NCI-H146 (cell line): ENCODE measurements around the gene GJC2.

ENCODE experiments used
- DNase-seq: peaks from one replicate; lab custom pipeline; 2025; lab: John Stamatoyannopoulos, UW

Gene GJC2

DNA sequence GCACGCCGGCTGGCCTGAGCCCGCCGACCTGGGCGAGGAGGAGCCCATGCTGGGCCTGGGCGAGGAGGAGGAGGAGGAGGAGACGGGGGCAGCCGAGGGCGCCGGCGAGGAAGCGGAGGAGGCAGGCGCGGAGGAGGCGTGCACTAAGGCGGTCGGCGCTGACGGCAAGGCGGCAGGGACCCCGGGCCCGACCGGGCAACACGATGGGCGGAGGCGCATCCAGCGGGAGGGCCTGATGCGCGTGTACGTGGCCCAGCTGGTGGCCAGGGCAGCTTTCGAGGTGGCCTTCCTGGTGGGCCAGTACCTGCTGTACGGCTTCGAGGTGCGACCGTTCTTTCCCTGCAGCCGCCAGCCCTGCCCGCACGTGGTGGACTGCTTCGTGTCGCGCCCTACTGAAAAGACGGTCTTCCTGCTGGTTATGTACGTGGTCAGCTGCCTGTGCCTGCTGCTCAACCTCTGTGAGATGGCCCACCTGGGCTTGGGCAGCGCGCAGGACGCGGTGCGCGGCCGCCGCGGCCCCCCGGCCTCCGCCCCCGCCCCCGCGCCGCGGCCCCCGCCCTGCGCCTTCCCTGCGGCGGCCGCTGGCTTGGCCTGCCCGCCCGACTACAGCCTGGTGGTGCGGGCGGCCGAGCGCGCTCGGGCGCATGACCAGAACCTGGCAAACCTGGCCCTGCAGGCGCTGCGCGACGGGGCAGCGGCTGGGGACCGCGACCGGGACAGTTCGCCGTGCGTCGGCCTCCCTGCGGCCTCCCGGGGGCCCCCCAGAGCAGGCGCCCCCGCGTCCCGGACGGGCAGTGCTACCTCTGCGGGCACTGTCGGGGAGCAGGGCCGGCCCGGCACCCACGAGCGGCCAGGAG, 8.6 kb downstream of the GJC2 start:
- DNase-seq, result no peak

DNA sequence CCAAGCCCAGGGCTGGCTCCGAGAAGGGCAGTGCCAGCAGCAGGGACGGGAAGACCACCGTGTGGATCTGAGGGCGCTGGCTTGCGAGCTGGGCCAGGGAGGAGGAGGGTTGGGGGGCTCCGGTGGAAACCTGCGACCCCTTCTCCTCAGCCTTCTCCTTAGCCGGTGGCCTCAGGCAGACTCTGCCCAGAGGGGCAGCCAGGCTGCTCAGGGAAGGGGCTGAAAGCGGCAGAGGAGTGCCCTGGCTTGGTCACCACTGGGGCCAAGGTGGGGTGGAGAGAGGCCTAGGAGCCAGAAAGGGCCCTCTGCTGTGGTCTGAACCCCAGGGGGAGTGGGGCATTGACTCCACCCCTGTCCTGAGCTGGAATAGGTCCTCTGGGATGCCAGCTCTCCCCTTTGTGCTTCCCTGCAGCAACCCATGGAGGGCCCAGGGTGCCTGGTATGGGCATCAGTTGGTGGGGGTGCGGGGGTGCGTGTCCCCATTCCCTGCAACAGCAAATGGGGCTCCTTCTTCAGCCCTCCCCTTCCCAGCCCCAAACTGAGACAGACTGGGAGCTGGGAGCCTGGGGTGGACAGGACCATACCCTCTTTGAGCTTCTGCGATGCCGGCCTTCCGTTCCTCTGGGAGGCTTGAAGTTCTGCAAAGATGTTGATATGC, 9.4 kb downstream of the GJC2 start:
- no peak for DNase-seq

DNA sequence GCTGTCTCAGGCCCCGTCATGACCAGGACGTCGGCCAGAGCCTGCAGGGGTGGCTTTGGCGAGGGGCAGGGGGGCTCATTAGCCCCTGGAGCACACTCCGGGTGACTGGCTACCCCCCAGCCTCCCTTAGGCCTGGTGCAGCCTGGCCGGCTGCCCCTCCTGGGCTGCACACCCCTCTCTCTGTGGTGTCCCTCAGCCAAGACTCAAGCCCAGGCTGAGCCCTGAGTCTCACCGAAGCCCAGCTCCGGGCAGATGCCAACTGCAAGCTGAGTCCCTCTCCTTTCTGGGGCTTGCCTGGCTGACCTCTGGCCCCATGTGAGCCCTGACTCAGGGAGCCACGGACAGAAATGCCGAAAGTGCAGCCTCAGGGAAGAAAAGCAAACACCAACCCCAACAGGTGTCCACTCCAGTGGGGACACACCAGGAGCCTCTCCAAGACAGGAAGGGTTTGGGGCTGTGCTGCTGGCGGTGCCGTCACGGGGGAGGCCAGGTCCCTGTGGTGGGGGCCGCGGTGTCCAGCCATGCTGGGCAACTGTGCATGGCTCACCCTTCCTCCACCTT, 10.6 kb downstream of the GJC2 start:
- no peak for DNase-seq

DNA sequence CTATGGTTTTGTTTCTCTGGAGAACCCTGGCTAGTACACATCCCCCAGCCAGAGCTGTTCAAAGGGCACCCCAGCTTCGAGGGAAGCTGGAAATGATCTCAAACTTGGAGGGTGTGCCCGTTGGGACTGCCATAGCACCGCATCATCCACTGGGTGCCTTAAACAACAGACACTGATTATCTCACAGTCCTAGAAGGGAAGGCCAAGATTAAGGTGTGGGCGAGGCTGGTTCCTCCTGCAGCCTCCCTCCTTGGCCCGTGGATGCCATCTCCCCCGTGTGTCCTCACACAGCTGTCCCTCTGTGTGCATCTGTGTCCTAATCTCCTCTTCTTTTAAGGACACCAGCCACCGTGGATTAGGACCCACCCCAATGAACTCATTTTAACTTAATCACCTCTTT, 11.6 kb downstream of the GJC2 start:
- DNase-seq, result no peak

DNA sequence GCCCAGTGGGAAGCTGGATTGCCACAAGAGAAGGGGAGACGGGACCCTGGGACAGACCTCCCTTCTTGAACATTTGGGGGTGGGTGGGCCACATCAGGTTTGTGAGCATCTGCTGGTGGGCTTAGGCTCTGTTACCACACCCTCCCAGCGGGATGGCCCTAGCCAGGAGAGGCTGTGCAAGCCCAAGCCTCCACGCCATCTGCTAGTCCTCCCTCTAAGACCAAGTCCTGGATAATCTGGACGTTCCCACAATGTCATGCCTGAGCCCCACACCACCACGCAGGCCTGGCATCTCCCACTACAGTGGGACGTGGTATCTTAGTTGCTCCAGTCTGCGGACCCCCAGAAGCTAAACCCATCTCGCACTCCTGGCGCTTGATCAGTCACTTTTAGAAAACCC, 12.1 kb downstream of the GJC2 start:
- no peak for DNase-seq

DNA sequence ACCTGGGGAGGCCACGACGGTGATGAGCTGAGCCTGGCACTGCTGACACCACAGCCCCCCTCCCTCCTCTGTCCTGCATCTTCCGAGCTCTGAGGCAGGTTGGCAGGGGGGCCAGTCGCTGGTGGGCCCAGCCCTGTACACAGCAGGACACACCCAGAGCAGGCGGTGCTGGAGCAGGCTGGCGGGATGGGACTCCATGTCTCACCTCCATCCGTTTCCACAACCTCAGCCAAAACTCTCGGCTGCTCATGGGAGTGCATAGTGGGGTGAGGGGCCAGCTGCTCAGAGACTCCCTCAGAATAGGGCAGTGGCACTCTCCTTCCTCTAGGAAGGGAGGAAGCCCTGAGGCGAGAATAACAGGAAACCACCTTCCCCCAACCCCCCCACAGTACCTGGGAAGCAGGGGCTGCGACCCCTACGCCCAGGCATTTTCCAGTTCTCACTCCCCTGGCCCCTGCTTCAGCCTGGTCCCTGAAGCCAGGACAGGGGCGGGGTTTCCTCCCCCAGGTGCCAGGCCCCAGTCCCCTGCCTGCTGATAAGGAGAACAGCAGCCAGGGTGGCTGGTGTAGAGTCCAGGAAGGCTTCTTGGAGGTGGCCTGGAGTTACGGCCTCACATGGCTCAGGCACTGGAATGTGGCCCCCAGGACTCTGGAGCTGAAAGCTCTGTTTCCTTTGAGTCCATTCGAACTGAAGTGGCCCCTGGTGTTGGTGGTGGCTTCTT, 12.7 kb downstream of the GJC2 start:
- DNase-seq, result no peak

DNA sequence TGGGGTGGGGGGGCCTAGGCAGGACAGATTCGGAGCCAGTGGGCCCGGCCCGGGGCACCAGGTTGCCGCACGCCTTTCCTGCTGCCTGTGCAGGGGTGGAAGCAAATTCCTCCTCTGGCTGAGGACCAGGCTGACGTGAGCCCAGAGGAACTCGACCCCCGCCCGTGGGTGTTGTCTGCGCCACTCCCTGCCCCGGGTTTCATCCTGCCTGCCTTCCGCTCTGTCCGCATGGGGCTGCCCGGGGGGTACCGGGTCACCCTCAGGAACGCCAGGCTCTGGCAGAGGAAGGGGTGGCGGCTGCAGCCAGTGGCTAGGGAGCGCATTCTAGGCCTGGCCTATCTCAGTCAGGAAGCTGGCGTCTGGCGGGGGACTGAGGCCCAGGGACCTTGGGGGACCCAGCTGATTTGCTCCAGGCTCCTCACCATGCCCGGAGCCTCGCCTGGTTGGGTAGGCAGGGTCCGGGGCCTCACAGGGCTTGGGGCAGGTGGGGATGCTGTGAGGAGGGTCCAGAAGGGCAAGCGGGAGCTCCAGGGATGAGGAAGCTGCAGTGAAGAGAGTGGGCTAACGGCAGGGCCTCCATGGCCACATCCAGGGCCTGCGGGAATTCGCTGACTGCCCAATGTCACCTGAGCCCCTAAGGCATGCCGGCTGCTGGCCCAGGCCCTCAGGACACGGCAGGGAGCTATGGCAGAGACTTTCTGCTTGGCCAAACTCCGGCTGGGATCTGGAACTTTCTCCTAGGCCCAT, 13.4 kb downstream of the GJC2 start:
- DNase-seq, result no peak

DNA sequence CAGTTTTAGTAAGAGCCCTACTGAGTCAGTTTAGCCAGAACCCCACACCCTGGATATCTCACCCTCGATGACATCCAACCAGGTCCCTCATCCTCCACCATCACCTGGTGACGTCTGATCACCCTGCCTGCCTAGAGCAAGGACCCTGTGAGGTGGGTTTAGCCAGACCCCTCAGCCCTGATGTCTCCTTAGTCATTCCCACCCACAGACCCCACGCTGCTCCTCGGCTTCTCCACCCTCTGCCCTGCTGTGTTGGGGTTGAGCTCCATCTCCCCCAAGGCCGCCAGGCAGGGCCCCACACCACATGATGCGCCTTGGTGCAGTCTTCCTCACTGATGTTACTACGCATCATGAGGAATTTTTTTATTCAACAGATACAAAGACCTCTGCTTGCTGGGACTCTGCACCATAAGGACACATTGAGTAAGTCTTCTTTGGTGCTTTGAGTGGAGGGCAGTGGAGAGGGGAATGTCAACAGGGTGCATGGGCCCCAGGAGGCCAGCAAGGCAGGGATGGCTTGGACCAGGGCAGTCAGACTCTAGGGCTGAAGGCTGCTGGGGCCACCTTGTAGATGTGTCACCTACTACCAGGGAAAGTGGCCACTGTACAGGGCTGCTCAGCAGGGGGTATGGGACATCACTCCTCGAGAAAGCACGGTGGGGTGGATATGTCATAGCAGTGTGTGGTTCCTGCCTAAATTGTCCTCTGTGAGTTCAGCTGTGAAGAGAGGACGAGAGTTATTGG, 14.2 kb downstream of the GJC2 start:
- DNase-seq, result no peak

DNA sequence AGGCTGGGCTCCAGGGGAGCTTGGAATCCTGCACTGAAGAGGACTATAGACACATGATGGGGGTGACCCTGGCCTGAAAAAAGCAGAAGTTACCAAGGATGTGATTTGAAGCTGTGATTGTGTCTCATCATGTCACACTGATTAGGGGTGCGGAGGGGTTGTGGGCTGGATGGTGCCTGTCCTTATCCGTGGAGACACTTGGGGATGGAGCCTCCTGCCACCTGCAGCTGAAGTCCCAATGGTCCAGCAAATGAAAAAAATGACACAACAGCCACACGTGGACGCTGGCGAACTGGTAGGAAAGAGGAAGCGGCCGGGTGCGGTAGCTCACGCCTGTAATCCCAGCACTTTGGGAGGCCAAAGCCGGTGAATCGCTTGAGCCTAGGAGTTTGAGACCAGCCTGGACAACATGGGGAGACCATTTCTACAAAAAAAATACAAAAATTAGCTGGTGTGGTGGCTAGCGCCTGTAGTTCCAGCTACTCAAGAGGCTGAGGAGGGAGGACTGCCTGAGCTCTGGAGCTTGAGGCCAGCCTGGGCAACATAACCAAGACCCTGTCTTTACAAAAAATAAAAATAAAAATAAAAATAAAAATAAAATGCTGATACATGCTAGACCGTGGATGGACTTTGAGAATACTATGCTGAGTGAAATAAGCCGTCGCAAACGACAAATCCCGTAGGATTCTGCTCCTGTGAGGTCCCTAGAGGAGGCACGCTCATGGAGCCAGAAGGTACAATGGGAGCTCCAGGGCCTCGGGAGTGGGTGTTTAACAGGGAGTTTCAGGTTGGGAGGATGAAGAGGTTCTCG, 15.0 kb downstream of the GJC2 start:
- peak; percentile 29 for DNase-seq

DNA sequence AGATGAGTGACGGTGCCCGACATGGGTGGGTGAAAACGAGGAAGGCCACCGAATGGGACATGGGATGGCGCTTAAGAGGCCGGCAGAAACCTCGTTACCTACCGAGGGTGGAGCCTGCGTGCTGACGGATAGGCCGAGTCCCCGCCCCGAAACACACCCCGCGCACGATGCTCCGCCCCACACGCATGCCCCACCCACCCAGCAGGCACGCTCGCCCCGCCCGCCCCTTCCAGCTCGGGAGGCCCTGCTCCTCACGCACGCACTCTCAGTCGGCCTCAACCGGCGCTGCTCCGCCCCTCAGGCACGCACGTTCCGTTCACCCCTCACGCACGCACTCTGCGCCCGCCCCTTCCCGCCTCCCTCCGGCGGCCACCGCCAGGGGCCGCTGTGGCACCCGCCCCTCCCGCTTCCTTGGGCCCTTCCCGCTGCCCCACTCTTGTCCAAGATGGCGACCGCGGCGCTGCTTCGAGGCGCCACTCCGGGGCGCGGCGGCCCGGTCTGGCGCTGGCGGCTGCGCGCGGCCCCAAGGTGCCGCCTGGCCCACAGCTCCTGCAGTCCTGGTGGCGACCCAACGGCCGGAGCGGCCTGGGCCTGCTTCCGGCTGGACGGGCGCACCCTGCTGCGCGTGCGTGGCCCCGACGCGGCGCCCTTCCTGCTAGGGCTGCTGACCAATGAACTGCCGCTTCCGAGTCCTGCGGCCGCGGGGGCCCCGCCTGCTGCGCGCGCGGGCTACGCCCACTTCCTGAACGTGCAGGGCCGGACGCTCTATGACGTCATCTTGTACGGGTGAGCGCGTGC, 15.8 kb downstream of the GJC2 start, which contains the start of gene IBA57:
Gene IBA57 (plus strand): TSS at position 433 of the 798 bp plus-strand sequence. CDS start 13 bp downstream, at position 446.
- DNase-seq, result peak; percentile 98

DNA sequence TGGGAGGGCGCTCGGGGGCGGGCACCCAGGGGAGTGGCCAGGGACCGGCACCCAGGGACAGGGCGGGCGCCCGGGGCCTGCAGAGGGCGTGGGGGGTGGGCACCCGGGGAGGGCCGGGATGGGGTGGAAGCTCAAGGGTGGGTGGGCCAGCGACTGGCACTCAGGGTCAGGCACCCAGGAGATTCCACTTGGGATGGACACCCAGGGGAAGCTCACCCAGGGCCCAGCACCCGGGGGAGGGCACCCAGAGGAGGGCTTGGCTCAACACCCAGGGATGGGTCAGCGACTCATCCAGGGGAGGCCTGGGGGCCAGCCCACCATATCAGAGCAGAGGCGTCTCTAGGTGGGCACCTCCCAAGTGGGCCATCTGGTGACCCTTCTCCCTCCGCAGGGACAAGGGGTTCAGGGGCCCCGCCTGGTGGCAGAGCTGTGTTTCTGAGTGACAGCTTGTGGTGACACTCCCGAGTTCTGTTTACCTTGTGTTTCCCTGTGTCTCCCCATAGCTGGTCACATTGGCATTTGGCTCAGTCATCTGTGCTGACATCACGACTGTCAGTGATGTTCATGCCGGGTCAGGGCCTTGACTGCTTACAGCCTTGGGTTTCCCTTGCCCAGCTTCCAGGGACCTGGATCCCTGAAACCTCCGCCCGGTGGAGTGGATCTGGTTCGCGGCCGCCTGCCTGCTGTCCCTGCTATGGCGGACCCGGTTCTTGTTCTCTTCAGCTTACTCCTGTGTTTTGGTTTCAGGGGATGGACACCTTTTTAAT, 16.6 kb downstream of the GJC2 start:
- DNase-seq, result peak; percentile 54

DNA sequence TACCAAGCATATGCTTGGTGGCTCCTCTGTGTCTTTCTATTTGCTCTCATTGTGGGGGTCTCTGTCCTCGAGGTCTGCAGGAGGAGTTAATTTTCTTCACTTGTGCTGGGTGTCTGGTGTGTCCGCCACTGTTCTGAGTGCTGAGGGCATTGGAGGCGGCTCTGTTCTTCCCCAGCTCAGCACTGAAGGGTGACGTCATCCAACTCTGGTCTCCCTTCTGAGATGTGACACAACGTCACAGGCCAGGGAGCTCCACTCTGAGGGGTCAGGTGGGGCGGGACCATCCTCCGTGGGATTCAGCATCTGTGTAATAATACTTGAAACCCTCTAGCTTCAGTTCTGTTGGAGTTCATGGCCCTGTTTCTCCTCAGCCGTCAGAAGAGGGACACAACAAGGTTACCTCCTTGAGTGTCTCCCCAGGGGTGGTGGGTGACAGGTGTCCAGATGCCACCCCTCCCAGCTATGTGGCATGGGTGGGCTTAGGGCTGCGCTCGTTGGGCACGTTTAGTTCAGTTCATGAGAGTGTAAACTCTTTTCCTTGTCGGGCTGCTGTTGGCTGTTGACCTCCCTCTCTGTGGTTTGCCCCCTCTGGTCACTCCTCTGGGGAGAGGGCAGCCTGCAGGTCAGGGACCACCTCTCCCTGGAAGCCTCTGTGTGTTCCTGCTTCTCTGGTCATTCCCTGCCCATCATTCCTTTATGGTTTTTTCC, 19.0 kb downstream of the GJC2 start:
- DNase-seq, result no peak

DNA sequence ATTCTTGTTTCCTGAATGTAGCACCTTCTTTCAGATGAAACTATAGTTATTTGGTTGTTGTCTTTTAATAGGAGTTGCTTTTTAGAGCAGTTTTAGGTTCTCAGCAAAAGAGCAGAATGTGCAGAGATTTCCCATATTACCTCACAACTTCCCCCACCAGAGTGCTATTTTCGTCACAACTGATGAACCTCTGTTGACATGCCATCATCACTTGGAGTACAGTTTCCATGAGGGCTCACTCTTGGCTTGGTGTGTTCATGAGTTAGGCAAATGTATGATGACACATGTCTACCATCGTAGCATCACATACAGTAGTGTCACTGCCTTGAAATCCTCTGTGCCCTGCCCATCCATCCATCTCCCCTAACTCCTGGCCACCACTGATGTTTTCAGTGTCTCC, 19.6 kb downstream of the GJC2 start:
- no peak for DNase-seq

DNA sequence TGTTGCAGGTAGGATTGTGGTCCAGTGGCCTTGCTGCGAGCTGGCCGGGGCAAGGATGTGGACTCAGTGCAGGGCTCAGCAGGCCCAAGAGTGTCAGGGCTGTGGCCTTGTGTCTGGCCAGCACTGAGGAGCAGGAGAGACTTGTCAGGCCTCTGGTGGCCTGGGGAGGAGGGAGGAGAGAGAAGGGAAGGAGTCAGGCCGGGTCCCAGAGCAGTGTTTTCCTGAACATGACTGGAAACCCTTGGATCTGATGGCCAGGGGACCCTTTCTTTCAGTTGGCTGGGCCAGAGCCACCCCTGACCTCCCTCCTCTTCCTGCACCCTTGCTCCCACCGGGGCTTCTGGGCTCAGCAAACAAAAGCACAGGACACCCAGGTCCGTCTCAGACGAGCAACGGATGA, 20.9 kb downstream of the GJC2 start:
- no peak for DNase-seq

DNA sequence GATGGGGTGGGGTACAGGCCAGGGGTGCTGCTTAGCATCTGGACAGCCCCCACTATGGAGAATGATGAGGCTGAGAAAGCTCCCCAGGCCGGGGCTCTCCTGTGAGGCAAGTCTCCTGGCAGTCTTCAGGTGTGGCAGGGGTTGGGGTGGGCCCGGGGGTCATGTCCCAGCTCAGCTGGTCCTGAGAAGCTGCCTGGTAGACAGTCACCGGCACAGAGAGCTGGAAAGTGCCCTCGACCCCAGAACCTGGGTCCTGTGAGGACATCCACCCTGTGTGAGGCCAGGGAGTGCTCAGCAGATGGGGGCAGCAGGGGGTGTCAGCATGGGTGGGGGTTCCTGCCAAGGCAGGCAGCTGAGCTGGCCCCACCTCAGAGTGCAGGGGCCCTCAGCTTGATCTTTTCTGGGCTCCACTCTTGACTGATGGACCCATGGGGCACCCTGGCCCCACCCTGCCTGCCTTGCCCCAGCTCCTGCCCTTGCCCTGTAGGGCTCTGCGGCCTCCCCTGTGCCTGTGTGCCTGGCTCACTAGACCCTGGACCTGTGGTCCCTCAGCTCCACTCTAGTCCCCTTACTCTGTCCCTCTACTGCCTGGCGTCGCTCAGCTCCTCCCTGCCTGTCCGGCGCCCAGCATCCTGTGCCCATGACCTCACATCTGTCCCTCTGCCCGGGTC, 21.6 kb downstream of the GJC2 start:
- no peak for DNase-seq

DNA sequence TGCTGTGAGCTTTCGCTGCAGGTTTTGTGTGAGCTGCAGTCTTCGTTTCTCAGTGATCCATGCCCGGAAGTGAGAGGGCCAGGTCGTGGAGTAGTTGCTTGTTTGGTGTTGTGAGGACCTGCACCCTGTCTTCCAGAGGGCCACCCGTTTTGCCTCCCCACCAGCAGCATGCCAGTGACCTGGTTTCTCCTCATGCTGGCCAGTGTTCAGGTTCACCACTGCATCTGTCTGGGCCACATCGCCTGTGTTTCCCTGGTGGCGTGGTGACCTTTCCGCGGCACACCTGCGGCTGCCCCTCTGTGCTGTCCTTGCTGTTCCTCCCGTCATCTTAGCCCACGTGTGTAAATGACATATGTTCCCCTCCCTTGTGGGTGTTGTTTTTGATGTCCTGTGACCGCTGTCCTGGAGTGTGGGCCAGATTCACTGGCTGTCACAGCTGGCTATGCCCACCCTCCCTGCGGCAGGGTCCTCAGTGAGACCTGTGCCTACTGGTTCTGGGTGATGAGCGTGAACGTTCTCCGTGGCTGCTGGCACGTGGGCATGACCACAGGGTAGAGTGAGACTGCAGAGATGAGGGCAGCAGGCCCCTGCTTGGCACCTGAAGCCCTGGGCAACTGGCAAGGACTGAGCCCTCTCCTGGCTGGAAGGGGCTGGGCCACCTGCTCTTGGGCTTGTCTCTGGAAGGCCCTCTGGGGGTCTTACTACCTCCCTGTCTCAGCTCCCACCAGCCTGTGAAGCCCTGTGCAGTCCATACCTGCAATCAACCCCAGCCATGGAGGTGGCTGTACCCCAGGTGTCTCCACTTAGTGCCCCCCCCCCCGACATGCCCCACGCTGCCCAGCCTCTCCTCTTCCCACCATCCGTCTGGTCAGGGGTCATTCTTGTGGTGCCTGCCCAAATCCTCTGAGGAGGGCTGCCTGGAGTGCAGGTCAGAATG, 23.1 kb downstream of the GJC2 start:
- DNase-seq, result no peak
